ENCODE measurements around the gene TMEM270. TPM values are rescaled to one million over a fixed set of nuclear protein-coding genes. Genes with fewer than 3 reads are reported as not detected.
"Not testable (repeated sequence)": the region's sequence is repeated elsewhere in the genome, so short reads cannot be mapped to it uniquely, and the experiment has no call there.

Gene TMEM270
- polyA plus RNA-seq, 1 experiment, result not detected

DNA sequence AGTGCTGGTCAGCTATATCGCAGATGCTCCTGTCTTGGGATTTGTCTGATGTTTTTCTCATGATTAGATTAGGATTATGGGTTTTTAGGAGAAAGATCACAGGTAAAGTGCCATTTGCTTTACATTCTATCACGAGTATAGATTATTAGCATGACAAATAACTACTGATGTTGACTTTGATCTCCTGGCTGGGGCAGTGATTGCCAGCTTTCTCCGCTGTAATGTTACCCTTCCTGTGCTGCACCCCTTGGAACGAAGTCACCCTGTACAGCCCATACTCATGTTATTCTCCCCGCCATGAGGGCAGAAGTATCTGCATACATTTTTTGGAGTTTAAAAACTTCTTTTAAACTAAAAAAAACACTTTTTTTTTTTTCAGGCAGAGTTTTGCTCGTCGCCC is 40.9 kb upstream of the TMEM270 start:
- no peak overlapping the region for H3K4me3 ChIP-seq (ENCODE audit: low read depth, low read length)
- ChIA-PET CTCF (interaction anchor here (0.6 to 1.0 kb wide), 2 partner anchors 9 to 148 kb away, joined by 3 read pairs; no protein-coding TSS in a partner anchor), POLR2A (no interaction called here)
- no peaks in the 10 kb centered on the region; the same call in 1 of the 2 replicates for H3K9me3 ChIP-seq (ENCODE audit: control insufficient read depth, insufficient read depth, low read length)
- no peak overlapping the region for H3K27ac ChIP-seq (ENCODE audit: low read depth, low read length)
- no peaks in the 10 kb centered on the region for H3K27me3 ChIP-seq (ENCODE audit: control insufficient read depth, insufficient read depth, low read length)
- TF ChIP-seq, protein P1, sequence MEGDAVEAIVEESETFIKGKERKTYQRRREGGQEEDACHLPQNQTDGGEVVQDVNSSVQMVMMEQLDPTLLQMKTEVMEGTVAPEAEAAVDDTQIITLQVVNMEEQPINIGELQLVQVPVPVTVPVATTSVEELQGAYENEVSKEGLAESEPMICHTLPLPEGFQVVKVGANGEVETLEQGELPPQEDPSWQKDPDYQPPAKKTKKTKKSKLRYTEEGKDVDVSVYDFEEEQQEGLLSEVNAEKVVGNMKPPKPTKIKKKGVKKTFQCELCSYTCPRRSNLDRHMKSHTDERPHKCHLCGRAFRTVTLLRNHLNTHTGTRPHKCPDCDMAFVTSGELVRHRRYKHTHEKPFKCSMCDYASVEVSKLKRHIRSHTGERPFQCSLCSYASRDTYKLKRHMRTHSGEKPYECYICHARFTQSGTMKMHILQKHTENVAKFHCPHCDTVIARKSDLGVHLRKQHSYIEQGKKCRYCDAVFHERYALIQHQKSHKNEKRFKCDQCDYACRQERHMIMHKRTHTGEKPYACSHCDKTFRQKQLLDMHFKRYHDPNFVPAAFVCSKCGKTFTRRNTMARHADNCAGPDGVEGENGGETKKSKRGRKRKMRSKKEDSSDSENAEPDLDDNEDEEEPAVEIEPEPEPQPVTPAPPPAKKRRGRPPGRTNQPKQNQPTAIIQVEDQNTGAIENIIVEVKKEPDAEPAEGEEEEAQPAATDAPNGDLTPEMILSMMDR (IDR thresholded peaks at IDR 0.05; ENCODE audit: low read depth, low read length), result no peak
- no peak for DNase-seq (ENCODE audit: low read depth, low spot score)

DNA sequence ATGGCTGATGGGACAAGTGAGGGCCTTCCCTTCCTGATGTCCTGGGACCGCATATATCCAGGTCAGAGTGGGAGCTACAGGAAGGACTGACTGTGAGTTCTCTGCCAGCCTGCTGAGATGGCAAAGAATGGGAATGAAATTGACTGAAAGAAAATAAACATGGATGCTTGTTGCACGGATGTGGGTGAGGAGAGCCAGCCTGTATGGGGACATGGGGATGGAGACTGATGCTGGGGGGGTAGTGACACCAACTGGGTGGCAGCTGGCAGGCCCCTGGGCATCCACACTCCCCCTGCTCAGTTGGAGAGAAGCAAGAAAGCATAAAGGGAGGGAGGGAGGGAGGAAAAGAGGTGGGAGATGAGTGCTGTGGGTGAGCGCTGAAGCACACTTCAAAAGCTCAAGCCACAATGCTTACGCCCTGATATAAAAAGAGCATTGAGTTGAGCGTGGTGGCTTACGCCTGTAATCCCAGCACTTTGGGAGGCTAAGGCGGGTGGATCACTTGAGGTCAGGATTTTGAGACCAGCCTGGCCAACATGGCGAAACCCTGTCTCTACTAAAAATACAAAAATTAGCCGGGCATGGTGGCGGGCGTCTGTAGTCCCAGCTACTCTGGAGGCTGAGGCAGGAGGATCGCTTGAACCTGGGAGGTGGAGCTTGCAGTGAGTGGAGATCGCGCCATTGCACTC is 39.2 kb upstream of the TMEM270 start:
- not testable (repeated sequence) for DNase-seq (ENCODE audit: low read depth, low spot score); H3K4me3 ChIP-seq (ENCODE audit: low read depth, low read length); H3K27me3 ChIP-seq (ENCODE audit: control insufficient read depth, insufficient read depth, low read length); H3K27ac ChIP-seq (ENCODE audit: low read depth, low read length); H3K9me3 ChIP-seq (ENCODE audit: control insufficient read depth, insufficient read depth, low read length)
- CTCF ChIA-PET, result interaction anchor here (0.7 to 1.8 kb wide), 2 partner anchors 33 to 205 kb away, joined by 4 to 6 read pairs; no protein-coding TSS in a partner anchor
- POLR2A ChIA-PET, result interaction anchor here (2.1 kb wide), 1 partner anchor 29 kb away, joined by 10 read pairs; no protein-coding TSS in a partner anchor

DNA sequence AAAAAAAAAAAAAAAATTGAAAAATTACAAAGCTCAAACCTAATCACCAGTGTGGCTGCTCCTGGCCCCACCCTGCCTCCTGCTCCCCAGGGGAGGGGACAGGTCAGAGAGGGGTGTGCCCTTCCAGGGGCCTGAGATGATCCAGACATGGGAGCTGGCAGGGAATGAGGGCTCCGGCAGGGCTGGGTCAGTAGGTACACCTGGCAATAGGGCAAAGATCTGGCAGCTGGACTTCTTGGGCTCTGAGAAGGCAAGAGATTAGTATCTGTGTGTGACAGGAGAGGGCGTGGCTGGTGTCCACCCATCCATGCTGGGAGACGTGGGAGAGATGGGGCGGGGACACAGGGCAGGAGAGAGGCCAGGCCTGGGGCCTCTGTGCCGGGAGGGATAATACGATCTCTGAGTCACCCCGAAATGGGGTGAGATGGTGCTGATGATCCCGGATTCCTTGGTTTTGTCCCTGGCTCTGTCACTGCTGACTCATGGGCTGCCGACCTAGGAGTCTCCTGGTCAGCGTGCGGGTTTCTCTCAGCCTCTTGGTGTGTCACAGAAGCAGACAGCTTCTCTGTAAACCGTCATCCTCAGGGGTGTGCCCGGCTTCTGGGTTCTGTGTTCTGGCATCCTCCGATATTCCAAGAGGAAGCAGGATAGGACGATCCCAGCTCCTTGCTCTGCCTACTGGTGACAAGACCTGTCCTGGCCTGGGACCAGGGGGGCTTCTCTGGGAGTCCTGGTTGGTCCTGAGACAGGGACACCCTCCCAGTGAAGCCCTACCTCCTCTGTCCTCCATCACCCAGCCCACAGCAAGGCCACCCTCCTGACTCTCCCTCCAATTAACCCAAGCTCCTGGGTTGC is 38.4 kb upstream of the TMEM270 start:
- Histone ChIP-seq H3K27ac (ENCODE audit: low read depth, low read length) (peak overlapping the region; percentile 68), H3K4me3 (ENCODE audit: low read depth, low read length) (no peak overlapping the region), H3K27me3 (ENCODE audit: control insufficient read depth, insufficient read depth, low read length) (no peaks in the 10 kb centered on the region), H3K9me3 (ENCODE audit: control insufficient read depth, insufficient read depth, low read length) (no peaks in the 10 kb centered on the region; the same call in 1 of the 2 replicates)
- ChIA-PET CTCF (interaction anchor here (0.6 to 1.8 kb wide), 4 partner anchors 11 to 311 kb away, joined by 4 to 6 read pairs (median 4); no protein-coding TSS in a partner anchor), POLR2A (interaction anchor here (0.6 to 2.1 kb wide), 3 partner anchors 10 to 28 kb away, joined by 3 to 10 read pairs (median 6); partner anchors contain the start of gene METTL27)
- TF ChIP-seq, protein P1 (IDR thresholded peaks at IDR 0.05; ENCODE audit: low read depth, low read length), result no peak
- DNase-seq (ENCODE audit: low read depth, low spot score), result peak; percentile 54

DNA sequence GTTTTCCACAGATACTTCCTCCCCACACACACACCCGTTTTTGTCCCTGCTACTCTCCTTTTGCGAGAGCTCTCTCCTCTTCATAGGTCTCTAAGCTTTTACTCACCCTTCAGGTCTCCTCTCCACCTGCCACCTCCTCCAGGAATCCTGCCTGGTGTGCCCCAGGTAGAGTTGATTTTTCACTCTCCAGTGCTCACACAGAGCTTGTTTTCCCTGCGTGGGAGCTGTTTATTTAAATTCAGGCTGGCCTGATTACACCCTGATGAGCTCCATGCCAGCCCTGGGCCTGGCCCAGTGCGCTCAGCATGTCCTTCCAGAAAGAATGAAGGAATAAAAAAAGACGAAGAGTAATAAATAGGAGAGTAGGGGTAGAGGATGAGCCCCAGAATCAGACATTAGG is 37.7 kb upstream of the TMEM270 start:
- DNase-seq (ENCODE audit: low read depth, low spot score), result no peak
- TF ChIP-seq, protein P1 (IDR thresholded peaks at IDR 0.05; ENCODE audit: low read depth, low read length), result no peak
- Histone ChIP-seq H3K4me3 (ENCODE audit: low read depth, low read length) (no peak overlapping the region), H3K27ac (ENCODE audit: low read depth, low read length) (peak overlapping the region; percentile 68), H3K27me3 (ENCODE audit: control insufficient read depth, insufficient read depth, low read length) (no peaks in the 10 kb centered on the region), H3K9me3 (ENCODE audit: control insufficient read depth, insufficient read depth, low read length) (no peaks in the 10 kb centered on the region; the same call in 1 of the 2 replicates)
- CTCF ChIA-PET, result interaction anchor here (1.1 to 1.8 kb wide), 2 partner anchors 12 to 32 kb away, joined by 4 to 6 read pairs; no protein-coding TSS in a partner anchor
- POLR2A ChIA-PET, result interaction anchor here (1.3 to 2.1 kb wide), 2 partner anchors 19 to 28 kb away, joined by 6 to 10 read pairs; partner anchors contain the start of gene METTL27

DNA sequence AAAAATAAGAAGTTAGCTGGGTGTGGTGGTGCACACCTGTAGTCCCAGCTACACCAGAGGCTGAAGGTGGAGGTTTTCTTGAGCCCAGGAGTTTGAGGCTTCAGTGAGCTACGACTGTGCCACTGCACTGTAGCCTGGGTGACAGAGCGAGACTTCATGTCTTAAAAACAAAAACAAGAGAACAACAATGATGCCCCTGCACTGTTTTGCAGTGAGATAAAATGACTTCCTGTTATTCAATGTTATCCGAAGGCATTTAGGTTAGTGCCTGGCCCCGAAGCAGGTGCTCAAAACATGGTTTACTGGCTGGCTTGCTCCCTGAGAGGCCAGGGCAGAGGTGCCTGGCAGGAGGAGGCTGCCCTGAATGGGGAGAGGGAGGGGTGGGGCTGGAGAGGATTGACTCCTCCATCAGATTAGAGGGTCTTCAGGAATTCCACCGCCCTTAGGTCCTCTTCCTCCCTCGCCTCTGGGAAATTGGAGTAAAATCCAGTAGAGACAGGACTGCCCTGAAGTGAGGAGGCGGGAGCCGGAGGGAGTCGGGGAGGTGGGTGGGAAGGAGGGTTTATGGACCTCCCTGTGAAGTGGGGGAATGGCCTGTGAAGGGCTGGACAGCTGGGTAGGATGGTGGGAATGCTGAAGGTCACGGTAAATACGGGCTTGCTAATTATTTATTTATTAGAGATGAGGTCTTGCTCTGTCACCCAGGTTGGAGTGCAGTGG is 36.9 kb upstream of the TMEM270 start:
- ChIA-PET CTCF (interaction anchor here (0.9 kb wide), 1 partner anchor 12 kb away, joined by 3 read pairs; no protein-coding TSS in a partner anchor), POLR2A (no interaction called here)
- TF ChIP-seq, protein P1 (IDR thresholded peaks at IDR 0.05; ENCODE audit: low read depth, low read length), result no peak
- H3K4me3 ChIP-seq (ENCODE audit: low read depth, low read length), result no peak overlapping the region
- no peak for DNase-seq (ENCODE audit: low read depth, low spot score)
- no peaks in the 10 kb centered on the region; the same call in 1 of the 2 replicates for H3K9me3 ChIP-seq (ENCODE audit: control insufficient read depth, insufficient read depth, low read length)
- no peak overlapping the region for H3K27ac ChIP-seq (ENCODE audit: low read depth, low read length)
- no peaks in the 10 kb centered on the region for H3K27me3 ChIP-seq (ENCODE audit: control insufficient read depth, insufficient read depth, low read length)
